Measurements from ENCODE around the gene VSIG8. TPM values are rescaled to one million over a fixed set of nuclear protein-coding genes. Genes with fewer than 3 reads are reported as not detected.
A peak's percentile ranks its signal among the peaks of the same experiment; 100 is the strongest.

VSIG8 gene
- total and polyA plus RNA-seq, 8 donors: 0.30 to 2.5 TPM; not detected in 6

DNA sequence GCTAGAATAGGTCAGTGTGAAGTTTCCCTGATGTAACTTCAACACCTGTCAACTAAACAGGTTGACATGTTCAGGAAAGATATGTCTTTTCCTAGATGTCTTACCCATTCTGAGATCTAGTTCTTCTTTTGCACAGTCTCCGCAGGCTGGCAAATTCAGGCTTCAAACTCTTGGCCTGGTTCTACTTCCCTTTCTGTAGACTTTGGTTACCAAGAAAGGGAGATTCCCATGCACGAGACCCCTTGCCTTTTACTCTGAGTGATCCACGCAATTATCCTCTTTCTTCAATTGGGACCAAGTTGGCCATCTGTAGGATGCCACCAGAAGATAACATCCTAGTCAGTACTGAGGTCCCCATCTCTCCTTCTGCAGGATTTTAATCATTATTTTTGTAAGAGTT is 35.5 kb upstream of the VSIG8 start:
- Histone ChIP-seq H3K9me3 (no peaks in the 10 kb centered on the region), H3K36me3 (no peaks in the 10 kb centered on the region), H3K4me1 (peaks cover 20 to 34% (median 34%) of the 10 kb centered on the region in 4 donors), H3K27ac (no peak overlapping the region), H3K27me3 (no peaks in the 10 kb centered on the region), H3K4me3 (no peak overlapping the region)
- no peak for DNase-seq
- no peak for TF ChIP-seq POLR2AphosphoS5 (IDR thresholded peaks at IDR 0.05)
- TF ChIP-seq, protein P1, sequence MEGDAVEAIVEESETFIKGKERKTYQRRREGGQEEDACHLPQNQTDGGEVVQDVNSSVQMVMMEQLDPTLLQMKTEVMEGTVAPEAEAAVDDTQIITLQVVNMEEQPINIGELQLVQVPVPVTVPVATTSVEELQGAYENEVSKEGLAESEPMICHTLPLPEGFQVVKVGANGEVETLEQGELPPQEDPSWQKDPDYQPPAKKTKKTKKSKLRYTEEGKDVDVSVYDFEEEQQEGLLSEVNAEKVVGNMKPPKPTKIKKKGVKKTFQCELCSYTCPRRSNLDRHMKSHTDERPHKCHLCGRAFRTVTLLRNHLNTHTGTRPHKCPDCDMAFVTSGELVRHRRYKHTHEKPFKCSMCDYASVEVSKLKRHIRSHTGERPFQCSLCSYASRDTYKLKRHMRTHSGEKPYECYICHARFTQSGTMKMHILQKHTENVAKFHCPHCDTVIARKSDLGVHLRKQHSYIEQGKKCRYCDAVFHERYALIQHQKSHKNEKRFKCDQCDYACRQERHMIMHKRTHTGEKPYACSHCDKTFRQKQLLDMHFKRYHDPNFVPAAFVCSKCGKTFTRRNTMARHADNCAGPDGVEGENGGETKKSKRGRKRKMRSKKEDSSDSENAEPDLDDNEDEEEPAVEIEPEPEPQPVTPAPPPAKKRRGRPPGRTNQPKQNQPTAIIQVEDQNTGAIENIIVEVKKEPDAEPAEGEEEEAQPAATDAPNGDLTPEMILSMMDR (IDR thresholded peaks at IDR 0.05): no peak
- 79 to 94% (median 87%) methylated on average over 3 of the region's 3 CpGs for WGBS, 5 donors
- intact Hi-C loops (cut with DNase I; ENCODE audit: low total_unique reads): no loop called here

DNA sequence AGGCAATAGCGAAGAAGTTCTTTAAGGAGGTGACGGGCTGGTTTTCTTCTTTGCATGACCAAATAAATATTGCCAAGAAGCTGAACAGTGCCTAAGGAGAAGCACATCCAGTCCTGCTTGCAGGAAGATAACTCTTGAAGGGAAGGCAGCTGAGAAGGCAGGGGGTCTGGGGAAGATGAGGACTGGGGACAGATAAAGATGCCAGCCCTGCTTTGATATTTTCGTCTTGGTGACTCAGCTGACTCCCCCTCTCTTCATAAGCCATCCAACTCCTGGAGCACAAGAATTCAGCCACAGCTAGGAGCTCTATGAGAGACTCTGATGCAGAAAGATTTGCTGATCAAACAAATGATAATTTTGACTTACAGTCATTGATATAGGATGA is 34.1 kb upstream of the VSIG8 start:
- Histone ChIP-seq H3K4me3 (no peak overlapping the region), H3K36me3 (no peaks in the 10 kb centered on the region), H3K27me3 (no peaks in the 10 kb centered on the region), H3K27ac (peak overlapping the region in 2 of 5 donors; percentile 18 to 35), H3K9me3 (no peaks in the 10 kb centered on the region), H3K4me1 (peaks cover 20 to 46% (median 34%) of the 10 kb centered on the region in 4 donors)
- DNase-seq: no peak
- TF ChIP-seq, protein P1 (IDR thresholded peaks at IDR 0.05): no peak
- no peak for TF ChIP-seq EP300 (IDR thresholded peaks at IDR 0.05)
- TF ChIP-seq POLR2AphosphoS5 (IDR thresholded peaks at IDR 0.05): no peak
- no peak for TF ChIP-seq POLR2A (IDR thresholded peaks at IDR 0.05)
- intact Hi-C loops (cut with DNase I; ENCODE audit: low total_unique reads): no loop called here
- 41 to 62% (median 53%) methylated on average over 3 of the region's 3 CpGs for WGBS, 5 donors

DNA sequence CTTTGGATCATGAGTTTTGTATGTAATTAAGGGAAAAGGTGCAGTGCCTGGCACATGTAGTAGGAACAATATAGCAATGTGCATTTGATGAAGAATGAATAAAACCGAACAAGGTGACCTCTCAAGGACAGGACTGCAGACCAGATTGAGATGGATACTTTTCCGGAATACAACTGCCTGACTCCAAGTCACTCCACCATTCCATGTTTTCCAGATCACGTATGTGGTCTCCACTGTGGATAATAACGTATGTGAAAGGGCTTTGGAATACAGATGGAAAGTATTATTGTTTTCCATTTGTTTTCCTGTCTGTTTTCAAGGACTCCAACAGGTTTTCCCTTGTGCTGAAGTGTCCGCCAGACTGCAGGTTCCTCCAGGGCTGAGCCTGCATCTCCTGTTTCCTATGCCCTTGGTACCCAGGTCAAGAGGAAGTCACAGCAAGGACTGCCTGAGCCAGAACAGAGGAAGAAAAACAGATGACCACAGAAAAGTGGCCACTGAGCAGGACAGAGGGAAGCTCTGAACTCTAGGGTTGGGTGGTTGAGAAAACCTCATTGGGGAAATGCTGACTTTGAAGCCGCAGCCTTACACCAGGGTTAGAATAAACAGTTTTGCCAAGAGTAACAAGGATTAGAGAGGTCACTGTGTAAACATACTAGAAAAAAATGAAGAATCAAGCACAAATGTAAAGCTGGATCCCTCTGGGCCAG is 33.5 kb upstream of the VSIG8 start:
- no peak for TF ChIP-seq POLR2AphosphoS5 (IDR thresholded peaks at IDR 0.05)
- TF ChIP-seq, protein P1 (IDR thresholded peaks at IDR 0.05): no peak
- TF ChIP-seq EP300 (IDR thresholded peaks at IDR 0.05): no peak
- TF ChIP-seq POLR2A (IDR thresholded peaks at IDR 0.05): no peak
- H3K9me3 ChIP-seq: no peaks in the 10 kb centered on the region
- H3K4me3 ChIP-seq: no peak overlapping the region
- H3K27ac ChIP-seq: peak overlapping the region in 3 of 5 donors; percentile 18 to 36 (median 35)
- no peaks in the 10 kb centered on the region for H3K27me3 ChIP-seq
- WGBS, 5 donors: 63 to 74% (median 66%) methylated on average over 6 of the region's 6 CpGs
- peaks cover 18 to 46% (median 30%) of the 10 kb centered on the region in 4 donors for H3K4me1 ChIP-seq
- H3K36me3 ChIP-seq: no peaks in the 10 kb centered on the region
- intact Hi-C loops (cut with DNase I; ENCODE audit: low total_unique reads): no loop called here
- peak in 1 of 2 donors; percentile 36 for DNase-seq

DNA sequence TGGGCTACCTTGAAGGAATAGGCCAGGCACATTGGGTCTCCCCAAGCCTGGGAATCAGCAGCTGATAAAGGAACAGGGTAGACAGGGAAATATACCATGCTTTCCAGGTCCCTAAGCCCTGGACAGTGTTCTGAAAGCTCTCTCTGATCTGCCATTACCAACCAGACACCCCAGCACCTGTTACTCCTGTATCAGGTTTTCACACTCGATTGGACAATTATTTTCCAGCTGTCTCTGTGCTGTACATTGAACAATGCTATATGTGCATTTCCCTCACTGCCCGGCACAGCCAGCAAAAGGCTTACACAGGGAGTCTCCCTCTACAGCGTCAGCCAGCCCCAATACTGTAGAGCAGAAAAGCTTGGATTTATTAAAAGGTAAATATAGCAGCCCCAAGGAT is 32.8 kb upstream of the VSIG8 start:
- 74 to 80% (median 75%) methylated on average over 3 of the region's 3 CpGs for WGBS, 5 donors
- no peaks in the 10 kb centered on the region for H3K27me3 ChIP-seq
- no peak overlapping the region for H3K27ac ChIP-seq
- DNase-seq: no peak
- intact Hi-C loops (cut with DNase I; ENCODE audit: low total_unique reads): no loop called here
- H3K9me3 ChIP-seq: no peaks in the 10 kb centered on the region
- no peaks in the 10 kb centered on the region for H3K36me3 ChIP-seq
- H3K4me3 ChIP-seq: no peak overlapping the region
- peaks cover 13 to 46% (median 25%) of the 10 kb centered on the region in 4 donors for H3K4me1 ChIP-seq
- no peak for TF ChIP-seq EP300 (IDR thresholded peaks at IDR 0.05)
- TF ChIP-seq, protein P1 (IDR thresholded peaks at IDR 0.05): no peak
- TF ChIP-seq POLR2AphosphoS5 (IDR thresholded peaks at IDR 0.05): no peak
- TF ChIP-seq POLR2A (IDR thresholded peaks at IDR 0.05): no peak
